ENCODE results near the gene CCNYL1. TPM values are rescaled to one million over a fixed set of nuclear protein-coding genes. Genes with fewer than 3 reads are reported as not detected.
"Not testable (repeated sequence)": the region's sequence is repeated elsewhere in the genome, so short reads cannot be mapped to it uniquely, and the experiment has no call there.

The CCNYL1 gene
- polyA plus RNA-seq, 1 donor from 2014 or later, result 14.7 TPM

- no peaks in the 10 kb centered on the region for H3F3A ChIP-seq (ENCODE audit: insufficient read depth, low read length, poor library complexity, severe bottlenecking)
- H3K36me3 ChIP-seq (ENCODE audit: insufficient read depth, low read length), result no peaks in the 10 kb centered on the region
- H3K9me2 ChIP-seq (ENCODE audit: insufficient read depth, low read length), result no peaks in the 10 kb centered on the region
- peaks cover 20% of the 10 kb centered on the region for H3K79me2 ChIP-seq (replicated peaks; ENCODE audit: insufficient read depth, low read length)
- no peak for TF ChIP-seq REST (IDR thresholded peaks at IDR 0.05; ENCODE audit: borderline replicate concordance)
- TF ChIP-seq CTCF (IDR thresholded peaks at IDR 0.05; ENCODE audit: poor library complexity, severe bottlenecking), result no peak
- no peak for TF ChIP-seq RAD21 (conservative IDR thresholded peaks at IDR 0.05)
- TF ChIP-seq MXI1 (conservative IDR thresholded peaks at IDR 0.05; ENCODE audit: poor library complexity, severe bottlenecking), result no peak
- no peak for TF ChIP-seq EP300 (conservative IDR thresholded peaks at IDR 0.05; ENCODE audit: poor library complexity, severe bottlenecking)
- TF ChIP-seq POLR2AphosphoS5 (IDR thresholded peaks at IDR 0.05), result no peak
- no peak for TF ChIP-seq EZH2 (IDR thresholded peaks at IDR 0.05; ENCODE audit: borderline replicate concordance, insufficient read depth, low read length, poor library complexity, severe bottlenecking)
- TF ChIP-seq SMC3 (conservative IDR thresholded peaks at IDR 0.05; ENCODE audit: poor library complexity), result no peak
- TF ChIP-seq TAF1 (IDR thresholded peaks at IDR 0.05; ENCODE audit: low read depth), result no peak
- H3K9me3 ChIP-seq (ENCODE audit: low read length), result no peaks in the 10 kb centered on the region
- no peak overlapping the region for H3K4me2 ChIP-seq (ENCODE audit: low read length)
- H2AFZ ChIP-seq (ENCODE audit: low read depth, low read length), result no peak overlapping the region
- no peaks in the 10 kb centered on the region for H4K20me1 ChIP-seq (ENCODE audit: insufficient read depth)
- no peaks in the 10 kb centered on the region for H3K27me3 ChIP-seq (ENCODE audit: insufficient read depth, low read depth, low read length)
- H3K27ac ChIP-seq (ENCODE audit: low read length), result no peak overlapping the region
- H3K4me3 ChIP-seq (ENCODE audit: low read length), result no peak overlapping the region
- H3K9ac ChIP-seq (ENCODE audit: low read length), result no peak overlapping the region
Measured at GRCh38 chr2:207720517-207721187, 9.2 kb downstream of the CCNYL1 start.

- TF ChIP-seq SMC3 (conservative IDR thresholded peaks at IDR 0.05; ENCODE audit: poor library complexity) (no peak), CTCF (IDR thresholded peaks at IDR 0.05; ENCODE audit: poor library complexity, severe bottlenecking) (no peak), REST (IDR thresholded peaks at IDR 0.05; ENCODE audit: borderline replicate concordance) (no peak), EZH2 (IDR thresholded peaks at IDR 0.05; ENCODE audit: borderline replicate concordance, insufficient read depth, low read length, poor library complexity, severe bottlenecking) (no peak), MXI1 (conservative IDR thresholded peaks at IDR 0.05; ENCODE audit: poor library complexity, severe bottlenecking) (no peak), TAF1 (IDR thresholded peaks at IDR 0.05; ENCODE audit: low read depth) (no peak), EP300 (conservative IDR thresholded peaks at IDR 0.05; ENCODE audit: poor library complexity, severe bottlenecking) (no peak), POLR2AphosphoS5 (IDR thresholded peaks at IDR 0.05) (no peak), RAD21 (conservative IDR thresholded peaks at IDR 0.05) (no peak)
- no peaks in the 10 kb centered on the region for H3K27me3 ChIP-seq (ENCODE audit: insufficient read depth, low read depth, low read length)
- no peak overlapping the region for H2AFZ ChIP-seq (ENCODE audit: low read depth, low read length)
- H3K36me3 ChIP-seq (ENCODE audit: insufficient read depth, low read length), result peaks cover 7% of the 10 kb centered on the region
- H3K4me2 ChIP-seq (ENCODE audit: low read length), result no peak overlapping the region
- H3F3A ChIP-seq (ENCODE audit: insufficient read depth, low read length, poor library complexity, severe bottlenecking), result no peaks in the 10 kb centered on the region
- H3K9ac ChIP-seq (ENCODE audit: low read length), result no peak overlapping the region
- H4K20me1 ChIP-seq (ENCODE audit: insufficient read depth), result no peaks in the 10 kb centered on the region
- H3K79me2 ChIP-seq (replicated peaks; ENCODE audit: insufficient read depth, low read length), result peaks cover 6% of the 10 kb centered on the region
- no peak overlapping the region for H3K27ac ChIP-seq (ENCODE audit: low read length)
- no peaks in the 10 kb centered on the region for H3K9me2 ChIP-seq (ENCODE audit: insufficient read depth, low read length)
- H3K4me3 ChIP-seq (ENCODE audit: low read length), result no peak overlapping the region
- H3K9me3 ChIP-seq (ENCODE audit: low read length), result no peaks in the 10 kb centered on the region
Measured at GRCh38 chr2:207722773-207723424, 11.5 kb downstream of the CCNYL1 start.

- not testable (repeated sequence) for H3K36me3 ChIP-seq (ENCODE audit: insufficient read depth, low read length); H4K20me1 ChIP-seq (ENCODE audit: insufficient read depth); H3K9me3 ChIP-seq (ENCODE audit: low read length); H3F3A ChIP-seq (ENCODE audit: insufficient read depth, low read length, poor library complexity, severe bottlenecking); H3K79me2 ChIP-seq (replicated peaks; ENCODE audit: insufficient read depth, low read length); H3K9me2 ChIP-seq (ENCODE audit: insufficient read depth, low read length); H3K4me2 ChIP-seq (ENCODE audit: low read length); H3K9ac ChIP-seq (ENCODE audit: low read length); H3K27me3 ChIP-seq (ENCODE audit: insufficient read depth, low read depth, low read length); H3K27ac ChIP-seq (ENCODE audit: low read length); H2AFZ ChIP-seq (ENCODE audit: low read depth, low read length); H3K4me3 ChIP-seq (ENCODE audit: low read length)
Measured at GRCh38 chr2:207723425-207723787, 12.0 kb downstream of the CCNYL1 start.

Data from neural cell (in vitro differentiated cells).